Brain microvascular endothelial cell (primary cell): ENCODE results near the gene PLG.
"Not testable (repeated sequence)": the region's sequence is repeated elsewhere in the genome, so short reads cannot be mapped to it uniquely, and the experiment has no call there.

ENCODE experiments used
- DNase-seq: peaks from one replicate; pipeline ENCODE4 v3.0.0-alpha.2; 2020
- H3K27ac ChIP-seq: fragments of 250-450 bp; sonication (Bioruptor Pico); 2 replicates; pipeline ENCODE4 v1.5.1; 2020; ENCODE audit warnings: mild to moderate bottlenecking, moderate library complexity
- H3K27me3 ChIP-seq: fragments of 250-450 bp; sonication (Bioruptor Pico); replicated peaks from 2 replicates; pipeline ENCODE4 v1.5.1; 2020; ENCODE audit warnings: mild to moderate bottlenecking
- H3K36me3 ChIP-seq: fragments of 250-450 bp; sonication (Bioruptor Pico); replicated peaks from 2 replicates; pipeline ENCODE4 v1.5.1; 2020; ENCODE audit warnings: mild to moderate bottlenecking
- H3K4me3 ChIP-seq: 2 replicates; pipeline ENCODE4 v1.5.1; 2011; ENCODE audit warnings: low read depth, mild to moderate bottlenecking, control low read depth, low read length, moderate library complexity
- in situ Hi-C: cut with HindIII; loops from 2 replicates; pipeline ENCODE4 v1.10.0; 2017; ENCODE audit warnings: low sequenced_read_pairs, low pct_ligation_motif_present
- TF ChIP-seq, protein P1 (sequence below): IDR thresholded peaks from 2 replicates; pipeline ENCODE4 v1.5.1; 2011; ENCODE audit warnings: low read depth, mild to moderate bottlenecking, moderate library complexity, low read length, control low read depth, inconsistent platforms; ENCODE audit errors: missing control alignments

The PLG gene

DNA sequence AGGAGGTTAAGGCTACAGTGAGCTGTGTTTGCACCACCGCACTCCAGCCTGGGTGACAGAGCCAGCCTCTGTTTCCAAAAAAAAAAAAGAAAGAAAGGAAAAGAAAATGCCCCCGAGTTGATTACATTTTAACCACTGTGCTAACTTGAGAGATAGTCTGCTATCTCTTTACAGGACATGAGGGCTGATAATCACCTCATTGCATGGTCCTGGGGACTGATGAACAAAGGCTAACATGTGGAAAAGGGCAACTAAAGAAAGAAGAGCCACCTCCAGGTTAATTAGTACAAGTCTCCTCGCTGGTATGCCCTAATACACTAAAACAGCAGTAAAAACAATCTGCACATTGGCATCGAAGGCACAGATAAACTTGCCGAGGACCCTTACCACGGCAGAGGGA, 4.2 kb upstream of the PLG start:
- Histone ChIP-seq H3K27me3 (no peaks in the 10 kb centered on the region), H3K36me3 (no peaks in the 10 kb centered on the region), H3K27ac (no peak overlapping the region), H3K4me3 (no peak overlapping the region)
- in situ Hi-C loops, result no loop called here
- DNase-seq, result no peak
- TF ChIP-seq, protein P1, sequence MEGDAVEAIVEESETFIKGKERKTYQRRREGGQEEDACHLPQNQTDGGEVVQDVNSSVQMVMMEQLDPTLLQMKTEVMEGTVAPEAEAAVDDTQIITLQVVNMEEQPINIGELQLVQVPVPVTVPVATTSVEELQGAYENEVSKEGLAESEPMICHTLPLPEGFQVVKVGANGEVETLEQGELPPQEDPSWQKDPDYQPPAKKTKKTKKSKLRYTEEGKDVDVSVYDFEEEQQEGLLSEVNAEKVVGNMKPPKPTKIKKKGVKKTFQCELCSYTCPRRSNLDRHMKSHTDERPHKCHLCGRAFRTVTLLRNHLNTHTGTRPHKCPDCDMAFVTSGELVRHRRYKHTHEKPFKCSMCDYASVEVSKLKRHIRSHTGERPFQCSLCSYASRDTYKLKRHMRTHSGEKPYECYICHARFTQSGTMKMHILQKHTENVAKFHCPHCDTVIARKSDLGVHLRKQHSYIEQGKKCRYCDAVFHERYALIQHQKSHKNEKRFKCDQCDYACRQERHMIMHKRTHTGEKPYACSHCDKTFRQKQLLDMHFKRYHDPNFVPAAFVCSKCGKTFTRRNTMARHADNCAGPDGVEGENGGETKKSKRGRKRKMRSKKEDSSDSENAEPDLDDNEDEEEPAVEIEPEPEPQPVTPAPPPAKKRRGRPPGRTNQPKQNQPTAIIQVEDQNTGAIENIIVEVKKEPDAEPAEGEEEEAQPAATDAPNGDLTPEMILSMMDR, result no peak

DNA sequence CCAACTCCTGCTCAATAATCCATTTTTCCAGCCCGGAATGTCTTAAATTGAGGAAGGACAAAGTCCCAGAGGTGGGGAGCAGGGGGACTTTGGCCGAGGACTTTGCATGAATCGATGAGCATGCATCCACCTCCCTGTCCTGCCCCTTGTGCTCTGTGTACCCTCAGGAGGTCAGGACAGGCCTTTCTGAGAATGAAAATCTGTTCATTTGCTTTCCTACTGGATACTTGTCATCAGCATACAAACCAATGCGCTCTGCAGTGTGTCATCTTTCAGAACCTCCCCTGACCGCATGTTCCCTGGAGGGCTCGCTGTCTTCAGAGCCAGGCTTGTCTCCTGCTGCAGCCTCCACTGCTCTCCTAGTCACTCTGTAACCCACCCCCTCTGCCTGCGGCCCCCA, 2.6 kb downstream of the PLG start:
- H3K36me3 ChIP-seq, H3K27ac ChIP-seq, DNase-seq, H3K27me3 ChIP-seq, H3K4me3 ChIP-seq, in situ Hi-C loops: not testable (repeated sequence)

DNA sequence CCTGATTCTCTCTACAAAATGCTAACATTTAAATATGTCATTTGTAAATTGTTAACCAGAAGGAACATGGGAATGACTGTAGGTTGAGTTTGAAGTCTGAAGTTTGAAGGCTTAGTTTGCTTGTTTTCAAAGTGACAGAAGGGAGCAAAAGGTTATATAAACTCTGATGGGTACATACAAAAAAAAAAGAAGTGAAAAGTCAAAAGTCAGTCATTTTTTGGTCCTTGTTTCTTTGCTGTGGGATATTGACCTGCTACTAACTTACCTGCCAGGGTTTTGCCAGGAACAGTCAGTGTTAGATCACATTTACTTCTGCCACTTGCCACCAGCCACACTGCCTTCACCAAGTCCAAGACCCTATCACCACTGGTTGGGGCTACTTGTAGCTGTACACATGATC, 6.9 kb downstream of the PLG start:
- in situ Hi-C loops, DNase-seq, H3K36me3 ChIP-seq, H3K27ac ChIP-seq, H3K27me3 ChIP-seq, H3K4me3 ChIP-seq: not testable (repeated sequence)

DNA sequence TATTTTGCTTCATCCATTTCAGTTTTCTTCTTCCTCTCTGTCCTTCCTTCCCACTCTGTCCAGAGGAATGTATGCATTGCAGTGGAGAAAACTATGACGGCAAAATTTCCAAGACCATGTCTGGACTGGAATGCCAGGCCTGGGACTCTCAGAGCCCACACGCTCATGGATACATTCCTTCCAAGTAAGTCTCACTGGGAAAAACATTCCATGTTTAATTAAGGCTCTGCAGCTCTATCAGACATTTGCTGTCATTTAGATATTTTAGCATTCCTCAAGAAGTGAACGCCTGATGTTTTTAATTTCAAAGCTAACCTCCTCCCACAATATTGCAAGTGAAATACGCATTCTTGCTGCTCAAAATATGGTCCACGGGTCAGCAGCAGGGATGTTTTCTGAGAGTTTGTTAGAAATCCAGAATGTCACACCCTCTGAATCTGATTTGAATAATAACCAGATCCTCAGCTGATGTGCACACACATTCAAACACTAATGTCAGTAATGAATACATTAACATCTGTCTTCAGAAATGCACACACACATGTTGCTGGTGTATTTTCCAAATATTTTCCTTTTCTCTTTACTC, 12.8 kb downstream of the PLG start:
- no peaks in the 10 kb centered on the region for H3K36me3 ChIP-seq
- no peaks in the 10 kb centered on the region for H3K27me3 ChIP-seq
- no peak overlapping the region for H3K27ac ChIP-seq
- in situ Hi-C loops, result no loop called here
- no peak for DNase-seq
- no peak overlapping the region for H3K4me3 ChIP-seq
- TF ChIP-seq, protein P1, result no peak

DNA sequence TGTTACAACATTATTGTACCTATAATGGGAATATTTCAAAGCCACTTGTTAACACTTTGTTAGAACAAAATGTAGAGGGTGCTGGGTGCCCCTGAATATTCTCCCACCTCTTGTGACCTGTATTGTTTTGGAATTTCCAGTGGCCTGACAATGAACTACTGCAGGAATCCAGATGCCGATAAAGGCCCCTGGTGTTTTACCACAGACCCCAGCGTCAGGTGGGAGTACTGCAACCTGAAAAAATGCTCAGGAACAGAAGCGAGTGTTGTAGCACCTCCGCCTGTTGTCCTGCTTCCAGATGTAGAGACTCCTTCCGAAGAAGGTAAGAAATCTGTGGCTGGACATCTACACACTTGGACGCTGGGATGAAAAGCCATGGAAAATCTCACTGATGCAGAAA, 28.9 kb downstream of the PLG start:
- peak; percentile 3 for DNase-seq
- Histone ChIP-seq H3K36me3 (no peaks in the 10 kb centered on the region), H3K4me3 (no peak overlapping the region), H3K27me3 (no peaks in the 10 kb centered on the region), H3K27ac (no peak overlapping the region)
- TF ChIP-seq, protein P1, result no peak
- in situ Hi-C loops, result no loop called here

DNA sequence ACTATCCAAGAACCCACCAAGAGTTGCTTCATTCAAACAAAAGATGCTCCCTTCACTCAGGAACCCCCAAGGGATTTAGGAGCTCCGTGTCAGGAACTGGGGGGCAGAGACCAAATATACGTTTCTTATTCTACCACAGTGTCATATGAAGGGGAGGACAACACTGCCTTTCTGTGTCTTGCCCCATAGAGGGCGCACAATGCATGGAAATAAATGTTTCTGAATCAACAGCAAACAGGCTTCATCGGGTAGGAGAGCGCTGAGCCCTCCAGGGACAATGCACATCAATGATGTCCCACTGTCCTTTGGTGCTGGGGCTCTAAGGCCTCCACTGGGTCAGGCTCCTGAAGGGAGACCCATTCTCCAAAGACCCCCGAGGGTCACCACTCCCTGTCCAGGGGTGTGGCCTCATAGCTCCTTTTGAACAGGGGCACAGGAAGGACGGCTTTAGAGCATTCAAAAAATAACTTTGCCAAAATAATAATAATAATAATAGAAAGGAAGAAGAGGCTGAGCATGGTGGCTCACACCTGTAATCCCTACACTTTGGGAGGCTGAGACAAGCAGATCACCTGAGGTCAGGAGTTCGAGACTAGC, 31.1 kb downstream of the PLG start:
- TF ChIP-seq, protein P1, result peak; percentile 62
- no peak overlapping the region for H3K27ac ChIP-seq
- no peaks in the 10 kb centered on the region for H3K27me3 ChIP-seq
- in situ Hi-C loops, result no loop called here
- no peak overlapping the region for H3K4me3 ChIP-seq
- H3K36me3 ChIP-seq, result no peaks in the 10 kb centered on the region
- peak; percentile 50 for DNase-seq

DNA sequence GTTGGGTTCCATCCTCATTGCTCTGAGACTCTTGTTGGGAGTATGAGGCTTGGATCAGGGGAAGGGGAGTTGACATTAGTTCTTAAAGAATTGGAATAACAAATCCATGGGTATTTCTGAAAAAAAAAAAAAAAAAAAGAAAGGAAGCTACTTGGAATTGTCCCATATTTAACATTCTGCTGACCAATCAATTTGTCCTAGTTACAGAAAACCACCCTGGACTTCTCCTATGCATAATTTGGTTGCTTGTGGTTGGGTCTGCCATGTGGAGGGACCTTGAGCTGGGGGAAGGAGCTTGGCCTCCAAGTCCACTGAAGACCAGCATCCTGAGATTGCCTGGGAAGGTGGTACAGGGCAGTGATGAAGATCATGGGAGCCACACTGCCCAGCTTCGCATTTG, 32.6 kb downstream of the PLG start:
- Histone ChIP-seq H3K36me3 (no peaks in the 10 kb centered on the region), H3K4me3 (no peak overlapping the region), H3K27ac (no peak overlapping the region), H3K27me3 (no peaks in the 10 kb centered on the region)
- DNase-seq, result no peak
- in situ Hi-C loops, result no loop called here
- TF ChIP-seq, protein P1, result no peak
